Endothelial cell of umbilical vein (primary cell): Measurements from ENCODE around the gene KYAT1. TPM values are rescaled to one million over a fixed set of nuclear protein-coding genes. Genes with fewer than 3 reads are reported as not detected.
"Not testable (repeated sequence)": the region's sequence is repeated elsewhere in the genome, so short reads cannot be mapped to it uniquely, and the experiment has no call there.

Experiments used
- BruUV-seq: library from RNA; stranded (reverse); fragments of 400-500 nt; replicated peaks from 2 replicates; lab custom pipeline; 2021; lab: Mats Ljungman, UMichigan
- CTCF ChIA-PET: fragments of 300-600, 350-600 bp; sonication (Branson Sonifier 250); formaldehyde crosslinking; loops from one replicate; lab custom pipeline; 2021; ENCODE audit warnings: antibody characterized with exemption, inconsistent platforms; lab: Charles Lee
- POLR2A ChIA-PET: fragments of 300-600, 350-600 bp; sonication (Branson Sonifier 250); formaldehyde crosslinking; loops from one replicate; lab custom pipeline; 2021; ENCODE audit warnings: antibody characterized with exemption, inconsistent platforms; lab: Charles Lee
- DNase-seq: peaks from one replicate; pipeline ENCODE4 v3.0.0-alpha.2; 2011; ENCODE audit warnings: low read depth, low spot score
- FAIRE-seq: peaks from 2 replicates; lab custom pipeline; 2011; peaks lifted over from hg19 to GRCh38; lab: Jason Lieb, UNC
- H2AFZ ChIP-seq: 2 replicates; pipeline ENCODE4 v1.6.0; 2012; ENCODE audit warnings: low read depth, low read length, control low read depth, inconsistent platforms
- H3K27ac ChIP-seq: 2 replicates; pipeline ENCODE4 v1.5.1; 2011; ENCODE audit warnings: low read depth, mild to moderate bottlenecking, control low read depth, low read length, moderate library complexity; ENCODE audit not compliant: insufficient read depth
- H3K27me3 ChIP-seq, 2 experiments: 2 replicates each; pipeline versions ENCODE4 v1.6.0 to v1.6.1; 2011; ENCODE audit warnings: low read length in 2 of 2, mixed read lengths in 1 of 2; ENCODE audit not compliant: control insufficient read depth in 2 of 2, insufficient read depth in 2 of 2
- H3K36me3 ChIP-seq, 2 experiments: 2 replicates in 1 of 2; 3 replicates in 1 of 2; pipeline ENCODE4 v1.5.1; 2011; ENCODE audit warnings: low read length in 2 of 2, mild to moderate bottlenecking in 1 of 2, moderate library complexity in 1 of 2; ENCODE audit not compliant: control insufficient read depth in 2 of 2, insufficient read depth in 2 of 2; ENCODE audit errors: extremely low read depth in 1 of 2
- H3K4me1 ChIP-seq: 3 replicates; pipeline ENCODE4 v1.5.1; 2011; ENCODE audit warnings: mild to moderate bottlenecking, low read length; ENCODE audit not compliant: control insufficient read depth, insufficient read depth; ENCODE audit errors: extremely low read depth
- H3K4me2 ChIP-seq: 2 replicates; pipeline ENCODE4 v1.6.1; 2011; ENCODE audit warnings: low read length, control low read depth, mixed read lengths; ENCODE audit not compliant: insufficient read depth
- H3K4me3 ChIP-seq, 3 experiments: fragments of 200-600 bp in 1 of 3; sonication (generic), shearing (Covaris generic) in 1 of 3; replicated peaks in 1 of 3; 2 replicates each; pipeline ENCODE4 v1.5.1; 2011 to 2016; ENCODE audit warnings: control low read depth in 3 of 3, low read length in 3 of 3, mild to moderate bottlenecking in 2 of 3, inconsistent platforms in 1 of 3, low read depth in 1 of 3, moderate library complexity in 1 of 3; ENCODE audit not compliant: insufficient read depth in 1 of 3
- H3K79me2 ChIP-seq: 2 replicates; pipeline ENCODE4 v1.6.0; 2012; ENCODE audit warnings: low read length, inconsistent platforms; ENCODE audit not compliant: control insufficient read depth, insufficient read depth
- H3K9ac ChIP-seq: replicated peaks from 2 replicates; pipeline ENCODE3; 2011; ENCODE audit warnings: low read length, control low read depth; ENCODE audit not compliant: insufficient read depth; ENCODE audit errors: extremely low read depth
- H3K9me1 ChIP-seq: replicated peaks from 3 replicates; pipeline ENCODE4 v1.6.0; 2011; ENCODE audit warnings: mild to moderate bottlenecking, low read length; ENCODE audit not compliant: control insufficient read depth, insufficient read depth; ENCODE audit errors: extremely low read depth
- H3K9me3 ChIP-seq: replicated peaks from 2 replicates; pipeline ENCODE4 v1.5.1; 2012; ENCODE audit warnings: low read length, inconsistent platforms; ENCODE audit not compliant: control insufficient read depth, insufficient read depth
- H4K20me1 ChIP-seq: replicated peaks from 2 replicates; pipeline ENCODE3; 2011; ENCODE audit warnings: mild to moderate bottlenecking, low read length; ENCODE audit not compliant: control insufficient read depth, insufficient read depth; ENCODE audit errors: extremely low read depth
- CTCF ChIP-seq, 2 donors: IDR thresholded peaks; 1 replicate in 1 of 2; 2 replicates in 1 of 2; pipeline ENCODE4 v1.5.1; 2011; ENCODE audit warnings: low read length in 2 of 2, mild to moderate bottlenecking in 2 of 2, moderate library complexity in 2 of 2, control low read depth in 1 of 2, inconsistent platforms in 1 of 2, low read depth in 1 of 2; ENCODE audit not compliant: insufficient read depth in 1 of 2; ENCODE audit errors: extremely low read depth in 1 of 2
- dilution Hi-C: fragments of 300-500 bp; cut with MboI; formaldehyde crosslinking; loops from one replicate; pipeline ENCODE4 v1.15.0; 2019; ENCODE audit warnings: low sequenced_read_pairs; ENCODE audit not compliant: extremely low pct_ligation_motif_present
- intact Hi-C: fragments of 100-400 bp; cut with micrococcal nuclease; formaldehyde crosslinking; loops from one replicate; pipeline ENCODE4 v1.10.0; 2022
- polyA plus RNA-seq, 4 experiments: library from polyadenylated mRNA; depleted of rRNA in 3 of 4; stranded (reverse) in 3 of 4; unstranded in 1 of 4; fragments of >200 nt; gene quantifications; 2 replicates each; pipeline versions ENCODE4 v1.2.1 to v1.2.3, GENCODE V29; 2011 to 2012; ENCODE audit warnings: missing spikeins in 1 of 4
- total RNA-seq: library from RNA; stranded (reverse); gene quantifications from 2 replicates; pipeline ENCODE4 v1.2.3, GENCODE V29; 2021

The KYAT1 gene
- total and polyA plus RNA-seq, 2 donors (not counting 3 experiments of a cell fraction or from before 2014, with no cell fraction given): 7.2 to 9.6 TPM

- POLR2A ChIA-PET: interaction anchor here (0.7 kb wide), 1 partner anchor 136 kb away, joined by 4 read pairs; no protein-coding TSS in a partner anchor
- H3K4me3 ChIP-seq, H3K9ac ChIP-seq, BruUV-seq, H3K4me2 ChIP-seq, H3K79me2 ChIP-seq, H3K9me3 ChIP-seq, H3K4me1 ChIP-seq, H2AFZ ChIP-seq, H3K9me1 ChIP-seq, H3K27ac ChIP-seq, H4K20me1 ChIP-seq, H3K36me3 ChIP-seq, dilution Hi-C loops, H3K27me3 ChIP-seq: not testable (repeated sequence)
- FAIRE-seq (peak; percentile 83), DNase-seq (peak; percentile 31)
- intact Hi-C loops: loop anchor here (2.0 kb wide), 1 partner anchor 177 kb away; the partner anchor contains the start of gene SH3GLB2
- CTCF ChIA-PET: interaction anchor here (0.7 to 3.2 kb wide), 13 partner anchors 10 to 280 kb away, joined by 3 to 30 read pairs (median 3); partner anchors contain the start of genes SH3GLB2 and SPOUT1
- TF ChIP-seq CTCF (IDR thresholded peaks at IDR 0.05; ENCODE audit: extremely low read depth in 1 of 2, insufficient read depth in 1 of 2, low read depth in 1 of 2, low read length in 2 of 2): peak in 1 of 2 donors; percentile 28
These were observed 29.8 kb downstream of the KYAT1 start for GRCh38 chr9:128851779-128852600.

GRCh38 chr9:128851024-128851423 is 30.7 kb downstream of the KYAT1 start:
- FAIRE-seq, H3K27ac ChIP-seq, H3K36me3 ChIP-seq, H3K4me1 ChIP-seq, dilution Hi-C loops, H3K9ac ChIP-seq, intact Hi-C loops, H3K9me1 ChIP-seq, H3K9me3 ChIP-seq, H4K20me1 ChIP-seq, H2AFZ ChIP-seq, H3K4me3 ChIP-seq, H3K27me3 ChIP-seq, BruUV-seq, DNase-seq, POLR2A ChIA-PET, H3K4me2 ChIP-seq, H3K79me2 ChIP-seq: not testable (repeated sequence)
- CTCF ChIA-PET: interaction anchor here (1.7 kb wide), 1 partner anchor 155 kb away, joined by 12 read pairs; no protein-coding TSS in a partner anchor
